ENCODE measurements around the gene PLPP3.

The PLPP3 gene

GRCh38 chr1:56564615-56565014 is 14.7 kb downstream of the PLPP3 start:
- no peak overlapping the region for H3K4me3 ChIP-seq (ENCODE audit: low read depth, low read length)
- TF ChIP-seq, protein P1, sequence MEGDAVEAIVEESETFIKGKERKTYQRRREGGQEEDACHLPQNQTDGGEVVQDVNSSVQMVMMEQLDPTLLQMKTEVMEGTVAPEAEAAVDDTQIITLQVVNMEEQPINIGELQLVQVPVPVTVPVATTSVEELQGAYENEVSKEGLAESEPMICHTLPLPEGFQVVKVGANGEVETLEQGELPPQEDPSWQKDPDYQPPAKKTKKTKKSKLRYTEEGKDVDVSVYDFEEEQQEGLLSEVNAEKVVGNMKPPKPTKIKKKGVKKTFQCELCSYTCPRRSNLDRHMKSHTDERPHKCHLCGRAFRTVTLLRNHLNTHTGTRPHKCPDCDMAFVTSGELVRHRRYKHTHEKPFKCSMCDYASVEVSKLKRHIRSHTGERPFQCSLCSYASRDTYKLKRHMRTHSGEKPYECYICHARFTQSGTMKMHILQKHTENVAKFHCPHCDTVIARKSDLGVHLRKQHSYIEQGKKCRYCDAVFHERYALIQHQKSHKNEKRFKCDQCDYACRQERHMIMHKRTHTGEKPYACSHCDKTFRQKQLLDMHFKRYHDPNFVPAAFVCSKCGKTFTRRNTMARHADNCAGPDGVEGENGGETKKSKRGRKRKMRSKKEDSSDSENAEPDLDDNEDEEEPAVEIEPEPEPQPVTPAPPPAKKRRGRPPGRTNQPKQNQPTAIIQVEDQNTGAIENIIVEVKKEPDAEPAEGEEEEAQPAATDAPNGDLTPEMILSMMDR (IDR thresholded peaks at IDR 0.05; ENCODE audit: borderline replicate concordance, insufficient read depth, low read depth, low read length): no peak

- TF ChIP-seq, protein P1 (IDR thresholded peaks at IDR 0.05; ENCODE audit: borderline replicate concordance, insufficient read depth, low read depth, low read length): no peak
- no peak overlapping the region for H3K4me3 ChIP-seq (ENCODE audit: low read depth, low read length)
Measured at GRCh38 chr1:56563568-56563967, 15.8 kb downstream of the PLPP3 start.

GRCh38 chr1:56562891-56563452 is 16.4 kb downstream of the PLPP3 start:
- TF ChIP-seq, protein P1 (IDR thresholded peaks at IDR 0.05; ENCODE audit: borderline replicate concordance, insufficient read depth, low read depth, low read length): no peak
- H3K4me3 ChIP-seq (ENCODE audit: low read depth, low read length): no peak overlapping the region

- no peak overlapping the region for H3K4me3 ChIP-seq (ENCODE audit: low read depth, low read length)
- TF ChIP-seq, protein P1 (IDR thresholded peaks at IDR 0.05; ENCODE audit: borderline replicate concordance, insufficient read depth, low read depth, low read length): no peak
Measured at GRCh38 chr1:56561227-56562019, 17.9 kb downstream of the PLPP3 start.

DNA sequence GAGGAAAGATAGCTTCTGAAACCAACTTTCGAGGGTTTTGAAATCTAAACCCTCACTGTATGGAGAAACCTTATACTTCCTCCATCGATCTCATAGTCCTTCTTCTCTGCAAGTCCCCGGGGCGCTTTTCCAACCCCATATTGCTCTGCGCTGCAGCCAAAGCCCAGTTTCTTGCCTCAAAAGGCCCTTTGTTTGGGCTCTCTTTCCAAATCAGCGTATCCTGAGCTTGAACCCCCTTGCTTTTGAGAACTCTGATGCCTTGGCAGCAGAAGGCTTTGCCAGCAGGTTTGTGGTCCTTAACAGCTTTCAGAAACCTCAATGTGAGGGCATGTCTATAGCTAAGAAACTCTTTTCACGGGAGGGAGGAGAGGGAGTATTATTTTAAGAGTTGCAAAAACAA is 21.6 kb downstream of the PLPP3 start:
- H3K4me3 ChIP-seq (ENCODE audit: low read depth, low read length): no peak overlapping the region
- TF ChIP-seq, protein P1 (IDR thresholded peaks at IDR 0.05; ENCODE audit: borderline replicate concordance, insufficient read depth, low read depth, low read length): no peak

DNA sequence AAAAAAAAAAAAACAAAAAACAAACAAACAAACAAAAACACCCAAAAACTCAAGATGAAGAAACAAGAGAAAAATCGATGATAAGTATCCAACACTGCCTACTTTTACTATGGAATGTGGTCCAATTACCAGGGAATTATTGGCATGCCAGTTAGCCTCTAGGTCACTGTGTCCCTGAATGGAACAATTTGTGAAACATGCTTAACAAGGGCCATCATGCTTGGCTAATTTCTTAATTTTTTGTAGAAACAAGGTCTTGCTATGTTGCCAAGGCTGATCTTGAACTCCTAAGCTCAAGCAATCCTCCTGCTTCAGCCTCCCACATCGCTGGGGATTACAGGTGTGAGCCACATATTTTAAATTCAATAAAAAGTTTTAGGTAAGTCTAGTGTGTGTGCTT is 23.9 kb downstream of the PLPP3 start:
- TF ChIP-seq, protein P1 (IDR thresholded peaks at IDR 0.05; ENCODE audit: borderline replicate concordance, insufficient read depth, low read depth, low read length): no peak
- H3K4me3 ChIP-seq (ENCODE audit: low read depth, low read length): no peak overlapping the region

- TF ChIP-seq, protein P1 (IDR thresholded peaks at IDR 0.05; ENCODE audit: borderline replicate concordance, insufficient read depth, low read depth, low read length): no peak
- no peak overlapping the region for H3K4me3 ChIP-seq (ENCODE audit: low read depth, low read length)
Measured at GRCh38 chr1:56553046-56553445, 26.3 kb downstream of the PLPP3 start.
